ENCODE results near the gene REEP6. TPM values are rescaled to one million over a fixed set of nuclear protein-coding genes. Genes with fewer than 3 reads are reported as not detected.

REEP6 gene
- polyA plus RNA-seq, 4 donors: 167 to 363 (median 244) TPM

- no peak overlapping the region for H3K27ac ChIP-seq (ENCODE audit: low read depth in 1 of 3, low read length in 2 of 3)
- FAIRE-seq: no peak
- H3K36me3 ChIP-seq (ENCODE audit: control insufficient read depth in 3 of 3, insufficient read depth in 2 of 3, low read depth in 1 of 3, low read length in 3 of 3): peaks cover 0 to 5% (median 0%) of the 10 kb centered on the region in 3 donors
- DNase-seq: no peak
- no peaks in the 10 kb centered on the region for H3K27me3 ChIP-seq (ENCODE audit: control insufficient read depth in 3 of 3, insufficient read depth in 3 of 3, low read length in 3 of 3)
- H3K9me3 ChIP-seq (ENCODE audit: control insufficient read depth in 2 of 2, insufficient read depth in 1 of 2, low read depth in 1 of 2, low read length in 1 of 2): no peaks in the 10 kb centered on the region
- WGBS, 3 donors: 89 to 94% (median 93%) methylated on average over 27 to 36 of the region's 36 CpGs
- no peak overlapping the region for H3K4me3 ChIP-seq (ENCODE audit: low read depth in 1 of 3, low read length in 3 of 3)
- peaks cover 0 to 4% (median 0%) of the 10 kb centered on the region in 3 donors for H3K4me1 ChIP-seq (ENCODE audit: control insufficient read depth in 3 of 3, insufficient read depth in 2 of 3, low read depth in 1 of 3, low read length in 2 of 3)
These were observed 9.1 kb upstream of the REEP6 start for GRCh38 chr19:1481893-1482360.

- H3K36me3 ChIP-seq (ENCODE audit: control insufficient read depth in 3 of 3, insufficient read depth in 2 of 3, low read depth in 1 of 3, low read length in 3 of 3): no peaks in the 10 kb centered on the region
- 82 to 85% (median 84%) methylated on average over 28 to 37 of the region's 37 CpGs for WGBS, 3 donors
- no peak for DNase-seq
- no peak overlapping the region for H3K4me3 ChIP-seq (ENCODE audit: low read depth in 1 of 3, low read length in 3 of 3)
- no peaks in the 10 kb centered on the region for H3K9me3 ChIP-seq (ENCODE audit: control insufficient read depth in 2 of 2, insufficient read depth in 1 of 2, low read depth in 1 of 2, low read length in 1 of 2)
- no peaks in the 10 kb centered on the region for H3K27me3 ChIP-seq (ENCODE audit: control insufficient read depth in 3 of 3, insufficient read depth in 3 of 3, low read length in 3 of 3)
- no peak for FAIRE-seq
- no peak overlapping the region for H3K27ac ChIP-seq (ENCODE audit: low read depth in 1 of 3, low read length in 2 of 3)
- H3K4me1 ChIP-seq (ENCODE audit: control insufficient read depth in 3 of 3, insufficient read depth in 2 of 3, low read depth in 1 of 3, low read length in 2 of 3): peaks cover 0 to 4% (median 0%) of the 10 kb centered on the region in 3 donors
These were observed 8.4 kb upstream of the REEP6 start for GRCh38 chr19:1482361-1483130.

- Histone ChIP-seq H3K27me3 (ENCODE audit: control insufficient read depth in 3 of 3, insufficient read depth in 3 of 3, low read length in 3 of 3) (no peaks in the 10 kb centered on the region), H3K36me3 (ENCODE audit: control insufficient read depth in 3 of 3, insufficient read depth in 2 of 3, low read depth in 1 of 3, low read length in 3 of 3) (no peaks in the 10 kb centered on the region), H3K4me3 (ENCODE audit: low read depth in 1 of 3, low read length in 3 of 3) (no peak overlapping the region), H3K9me3 (ENCODE audit: control insufficient read depth in 2 of 2, insufficient read depth in 1 of 2, low read depth in 1 of 2, low read length in 1 of 2) (no peaks in the 10 kb centered on the region), H3K4me1 (ENCODE audit: control insufficient read depth in 3 of 3, insufficient read depth in 2 of 3, low read depth in 1 of 3, low read length in 2 of 3) (peaks cover 0 to 4% (median 0%) of the 10 kb centered on the region in 3 donors), H3K27ac (ENCODE audit: low read depth in 1 of 3, low read length in 2 of 3) (no peak overlapping the region)
- DNase-seq (no peak), FAIRE-seq (no peak)
- 93 to 95% (median 94%) methylated on average over 64 to 77 of the region's 77 CpGs for WGBS, 3 donors
These were observed 7.6 kb upstream of the REEP6 start for GRCh38 chr19:1483131-1483978.

- peaks cover 0 to 4% (median 0%) of the 10 kb centered on the region in 3 donors for H3K4me1 ChIP-seq (ENCODE audit: control insufficient read depth in 3 of 3, insufficient read depth in 2 of 3, low read depth in 1 of 3, low read length in 2 of 3)
- H3K4me3 ChIP-seq (ENCODE audit: low read depth in 1 of 3, low read length in 3 of 3): no peak overlapping the region
- H3K36me3 ChIP-seq (ENCODE audit: control insufficient read depth in 3 of 3, insufficient read depth in 2 of 3, low read depth in 1 of 3, low read length in 3 of 3): no peaks in the 10 kb centered on the region
- H3K27ac ChIP-seq (ENCODE audit: low read depth in 1 of 3, low read length in 2 of 3): no peak overlapping the region
- no peak for FAIRE-seq
- no peaks in the 10 kb centered on the region for H3K27me3 ChIP-seq (ENCODE audit: control insufficient read depth in 3 of 3, insufficient read depth in 3 of 3, low read length in 3 of 3)
- no peak for DNase-seq
- no peaks in the 10 kb centered on the region for H3K9me3 ChIP-seq (ENCODE audit: control insufficient read depth in 2 of 2, insufficient read depth in 1 of 2, low read depth in 1 of 2, low read length in 1 of 2)
- 91 to 93% (median 93%) methylated on average over 23 of the region's 23 CpGs for WGBS, 3 donors
These were observed 7.0 kb upstream of the REEP6 start for GRCh38 chr19:1483979-1484428.

- no peak overlapping the region for H3K4me3 ChIP-seq (ENCODE audit: low read depth in 1 of 3, low read length in 3 of 3)
- no peak for FAIRE-seq
- H3K9me3 ChIP-seq (ENCODE audit: control insufficient read depth in 2 of 2, insufficient read depth in 1 of 2, low read depth in 1 of 2, low read length in 1 of 2): no peaks in the 10 kb centered on the region
- no peaks in the 10 kb centered on the region for H3K36me3 ChIP-seq (ENCODE audit: control insufficient read depth in 3 of 3, insufficient read depth in 2 of 3, low read depth in 1 of 3, low read length in 3 of 3)
- H3K4me1 ChIP-seq (ENCODE audit: control insufficient read depth in 3 of 3, insufficient read depth in 2 of 3, low read depth in 1 of 3, low read length in 2 of 3): peaks cover 2 to 8% (median 5%) of the 10 kb centered on the region in 3 donors
- WGBS, 3 donors: 93 to 96% (median 95%) methylated on average over 42 to 56 of the region's 56 CpGs
- peak in 1 of 2 donors; percentile 1 for DNase-seq
- peaks cover 0 to 6% (median 2%) of the 10 kb centered on the region in 3 donors for H3K27me3 ChIP-seq (ENCODE audit: control insufficient read depth in 3 of 3, insufficient read depth in 3 of 3, low read length in 3 of 3)
- no peak overlapping the region for H3K27ac ChIP-seq (ENCODE audit: low read depth in 1 of 3, low read length in 2 of 3)
These were observed 4.0 kb upstream of the REEP6 start for GRCh38 chr19:1486720-1487575.

- FAIRE-seq (no peak), DNase-seq (no peak)
These were observed 3.3 kb upstream of the REEP6 start for GRCh38 chr19:1487576-1488281.

GRCh38 chr19:1488282-1488601, 2.7 kb upstream of the REEP6 start:
- 80 to 90% (median 88%) methylated on average over 11 of the region's 11 CpGs for WGBS, 3 donors
- DNase-seq: no peak
- no peak overlapping the region for H3K4me3 ChIP-seq (ENCODE audit: low read depth in 1 of 3, low read length in 3 of 3)
- H3K27me3 ChIP-seq (ENCODE audit: control insufficient read depth in 3 of 3, insufficient read depth in 3 of 3, low read length in 3 of 3): peaks cover 0 to 6% (median 2%) of the 10 kb centered on the region in 3 donors
- peaks cover 2 to 16% (median 5%) of the 10 kb centered on the region in 3 donors for H3K4me1 ChIP-seq (ENCODE audit: control insufficient read depth in 3 of 3, insufficient read depth in 2 of 3, low read depth in 1 of 3, low read length in 2 of 3)
- no peaks in the 10 kb centered on the region for H3K9me3 ChIP-seq (ENCODE audit: control insufficient read depth in 2 of 2, insufficient read depth in 1 of 2, low read depth in 1 of 2, low read length in 1 of 2)
- H3K27ac ChIP-seq (ENCODE audit: low read depth in 1 of 3, low read length in 2 of 3): no peak overlapping the region
- H3K36me3 ChIP-seq (ENCODE audit: control insufficient read depth in 3 of 3, insufficient read depth in 2 of 3, low read depth in 1 of 3, low read length in 3 of 3): no peaks in the 10 kb centered on the region
- no peak for FAIRE-seq

More at GRCh38 chr19:1487576-1488281, 3.3 kb upstream of the REEP6 start:
- 93 to 97% (median 93%) methylated on average over 34 to 40 of the region's 40 CpGs for WGBS, 3 donors
- Histone ChIP-seq H3K4me3 (ENCODE audit: low read depth in 1 of 3, low read length in 3 of 3) (no peak overlapping the region), H3K27me3 (ENCODE audit: control insufficient read depth in 3 of 3, insufficient read depth in 3 of 3, low read length in 3 of 3) (peaks cover 0 to 6% (median 2%) of the 10 kb centered on the region in 3 donors), H3K4me1 (ENCODE audit: control insufficient read depth in 3 of 3, insufficient read depth in 2 of 3, low read depth in 1 of 3, low read length in 2 of 3) (peaks cover 2 to 10% (median 5%) of the 10 kb centered on the region in 3 donors), H3K9me3 (ENCODE audit: control insufficient read depth in 2 of 2, insufficient read depth in 1 of 2, low read depth in 1 of 2, low read length in 1 of 2) (no peaks in the 10 kb centered on the region), H3K36me3 (ENCODE audit: control insufficient read depth in 3 of 3, insufficient read depth in 2 of 3, low read depth in 1 of 3, low read length in 3 of 3) (no peaks in the 10 kb centered on the region), H3K27ac (ENCODE audit: low read depth in 1 of 3, low read length in 2 of 3) (no peak overlapping the region)
